GM21423 (cell line): ENCODE results near the gene NFATC4.

Experiments used
- ATAC-seq: cut with Tn5 transposase; IDR thresholded peaks from one replicate; pipeline ENCODE4 v1.9.1; 2021; ENCODE audit warnings: mild to moderate bottlenecking, moderate library complexity; ENCODE audit not compliant: unreplicated experiment

Gene NFATC4

DNA sequence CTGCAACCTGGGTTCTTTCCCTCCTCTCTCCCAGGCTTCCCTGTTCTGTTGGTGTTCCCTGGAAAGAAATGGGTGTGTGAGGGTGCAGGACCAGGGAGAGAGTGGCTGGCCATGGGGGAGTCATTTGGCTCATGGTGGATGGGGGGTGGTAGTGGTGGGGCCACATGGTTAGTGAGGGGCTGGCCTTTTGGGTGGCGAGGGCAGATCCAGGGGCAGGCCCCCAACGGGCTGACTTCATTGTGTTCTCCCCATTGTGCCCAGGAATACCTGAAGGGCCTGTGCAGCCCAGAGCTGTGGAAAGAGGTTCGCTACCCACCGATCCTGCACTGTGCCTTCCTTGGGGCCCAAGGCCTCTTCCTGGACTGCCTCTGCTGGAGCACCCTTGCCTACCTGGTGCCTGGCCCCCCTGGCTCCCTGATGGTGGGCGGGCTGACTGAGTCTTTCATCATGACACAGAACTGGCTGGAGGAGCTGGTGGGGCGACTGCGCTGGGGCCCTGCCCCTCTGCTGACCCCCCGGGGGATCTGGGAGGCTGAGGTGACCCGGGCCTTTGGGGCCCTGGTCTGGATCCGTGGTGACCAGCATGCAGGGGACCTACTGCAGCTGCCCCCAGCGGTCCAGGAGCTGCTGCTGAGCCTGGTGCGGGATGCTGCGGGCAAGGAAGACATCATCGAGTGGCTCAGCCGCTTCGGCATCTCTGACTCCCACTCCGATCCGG, 39.8 kb downstream of the NFATC4 start:
- ATAC-seq, result no peak

DNA sequence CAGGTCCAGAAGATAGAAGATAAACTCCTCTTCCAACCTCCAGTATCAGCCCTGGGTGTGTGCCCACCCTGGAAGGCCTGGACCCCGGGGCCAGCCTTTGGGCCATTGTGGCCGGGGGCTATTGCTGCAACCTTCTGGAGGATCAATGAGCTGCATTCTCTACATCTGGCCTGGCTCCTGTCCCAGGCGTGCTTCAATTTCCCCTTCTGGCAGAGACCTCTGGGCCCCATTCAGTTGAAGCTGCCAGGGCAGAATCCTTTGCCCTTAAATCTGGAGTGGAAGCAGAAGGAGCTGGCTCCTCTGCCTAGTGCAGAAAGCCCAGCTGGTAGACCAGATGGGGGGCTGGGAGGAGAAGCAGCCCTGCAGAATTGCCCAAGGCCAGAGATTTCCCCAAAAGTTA, 40.8 kb downstream of the NFATC4 start:
- ATAC-seq, result no peak

DNA sequence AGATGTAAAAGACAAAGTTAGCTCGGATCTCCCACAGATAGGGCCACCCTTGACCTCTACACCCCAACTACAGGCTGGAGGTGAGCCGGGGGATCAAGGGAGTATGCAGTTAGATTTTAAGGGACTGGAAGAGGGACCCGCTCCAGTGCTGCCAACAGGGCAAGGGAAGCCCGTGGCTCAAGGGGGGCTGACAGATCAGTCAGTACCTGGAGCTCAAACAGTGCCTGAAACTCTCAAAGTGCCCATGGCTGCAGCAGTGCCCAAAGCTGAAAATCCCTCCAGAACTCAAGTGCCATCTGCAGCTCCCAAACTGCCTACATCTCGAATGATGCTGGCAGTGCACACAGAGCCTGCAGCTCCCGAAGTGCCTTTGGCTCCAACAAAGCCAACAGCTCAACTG, 41.2 kb downstream of the NFATC4 start:
- no peak for ATAC-seq

DNA sequence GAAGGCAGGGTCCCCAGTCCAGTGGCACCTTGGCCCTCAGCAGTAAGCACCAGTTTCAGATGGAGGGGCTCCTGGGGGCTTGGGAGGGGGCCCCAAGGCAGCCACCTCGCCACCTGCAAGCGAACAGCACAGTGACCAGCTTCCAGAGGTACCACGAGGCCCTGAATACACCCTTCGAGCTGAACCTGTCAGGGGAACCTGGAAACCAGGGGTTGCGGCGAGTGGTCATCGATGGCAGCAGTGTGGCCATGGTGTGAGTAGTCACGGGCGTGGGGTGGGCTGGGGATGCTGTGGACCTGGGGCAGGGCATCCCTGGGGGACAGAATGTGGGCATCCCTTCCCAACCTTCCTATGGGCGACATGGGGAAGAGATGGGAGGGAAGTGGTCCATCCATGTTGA, 42.0 kb downstream of the NFATC4 start:
- ATAC-seq, result no peak

DNA sequence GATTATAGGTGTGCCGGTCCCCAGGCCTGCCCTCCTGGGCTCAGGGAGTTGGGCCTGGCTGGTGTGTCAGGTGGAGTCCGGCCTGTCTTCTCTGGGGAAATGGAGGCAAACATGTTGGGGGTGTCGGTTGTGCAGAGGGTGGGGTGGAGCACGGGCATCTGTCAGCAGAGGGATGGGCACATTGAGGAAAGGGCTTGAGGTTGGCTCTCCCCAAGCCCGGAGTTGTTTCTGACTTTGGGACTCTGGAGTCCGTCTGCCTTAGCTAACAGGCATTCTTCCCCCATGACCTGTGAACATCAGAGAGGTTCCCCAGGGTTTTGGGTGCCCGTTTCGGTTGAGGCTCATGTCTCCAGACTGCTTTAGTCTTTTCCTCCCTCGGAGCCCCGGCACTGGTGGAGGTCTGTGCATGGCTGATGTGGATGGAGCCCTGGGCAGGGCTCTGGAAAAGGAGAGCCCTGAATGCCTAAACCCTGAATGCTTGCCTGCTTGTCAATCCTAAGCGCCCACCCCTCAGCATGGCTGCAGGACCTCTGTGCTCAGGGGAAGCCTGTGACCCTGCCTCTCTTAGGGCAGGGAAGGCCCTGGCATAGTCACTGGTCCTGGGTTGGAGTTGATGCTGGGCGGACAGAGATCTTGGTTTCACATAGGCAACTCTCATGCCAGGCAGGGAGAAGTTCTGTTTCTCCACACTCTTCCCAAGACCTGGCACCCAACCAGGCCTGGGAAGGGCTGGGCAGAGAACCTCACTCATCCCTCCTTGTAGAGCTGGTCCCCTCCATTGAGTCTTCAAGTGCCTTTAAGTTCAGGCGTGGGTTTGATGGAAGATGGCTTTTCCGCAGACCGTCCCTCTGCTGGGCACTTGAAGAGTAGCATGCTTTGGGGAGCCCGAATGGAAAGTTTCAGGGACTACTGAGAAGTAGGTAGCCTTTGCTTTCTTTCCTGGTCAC, 43.7 kb downstream of the NFATC4 start:
- ATAC-seq, result no peak

DNA sequence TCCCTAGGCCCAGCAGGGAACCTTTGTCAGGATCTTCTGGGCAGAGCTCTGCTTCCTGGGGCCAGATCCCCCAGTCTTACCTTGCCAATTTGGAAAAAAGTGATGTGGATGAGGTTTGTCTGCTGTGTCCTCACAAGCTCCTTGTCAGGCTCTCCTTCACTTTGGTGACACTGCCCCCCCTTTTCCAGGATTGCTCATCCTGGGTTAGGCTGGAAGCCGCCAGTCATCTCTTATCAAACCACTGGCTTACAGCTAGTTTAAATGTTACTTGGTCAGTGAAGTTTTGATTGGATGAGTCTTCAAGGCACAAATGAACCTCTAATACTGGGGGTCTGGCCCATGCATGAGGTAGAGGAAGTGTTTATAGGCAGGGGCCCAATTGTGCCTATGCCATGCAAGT, 46.1 kb downstream of the NFATC4 start:
- ATAC-seq, result no peak

DNA sequence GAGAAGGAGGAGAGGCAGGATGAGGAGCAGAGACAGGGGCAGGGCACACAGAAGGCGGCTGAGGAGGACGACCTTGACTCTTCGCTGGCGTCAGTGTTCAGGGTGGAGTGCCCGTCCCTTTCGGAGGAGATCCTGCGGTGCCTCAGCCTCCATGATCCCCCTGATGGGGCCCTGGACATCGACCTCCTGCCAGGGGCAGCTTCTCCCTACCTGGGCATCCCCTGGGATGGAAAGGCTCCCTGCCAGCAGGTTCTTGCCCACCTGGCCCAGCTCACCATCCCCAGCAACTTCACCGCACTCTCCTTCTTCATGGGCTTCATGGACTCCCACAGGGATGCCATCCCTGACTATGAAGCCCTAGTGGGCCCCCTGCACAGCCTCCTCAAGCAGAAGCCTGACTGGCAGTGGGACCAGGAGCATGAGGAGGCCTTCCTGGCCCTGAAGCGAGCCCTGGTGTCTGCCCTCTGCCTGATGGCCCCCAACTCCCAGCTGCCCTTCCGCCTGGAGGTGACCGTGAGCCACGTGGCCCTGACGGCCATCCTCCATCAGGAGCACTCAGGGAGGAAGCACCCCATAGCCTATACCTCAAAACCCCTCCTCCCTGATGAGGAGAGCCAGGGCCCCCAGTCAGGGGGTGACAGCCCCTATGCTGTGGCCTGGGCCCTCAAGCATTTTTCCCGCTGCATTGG, 46.9 kb downstream of the NFATC4 start:
- no peak for ATAC-seq

DNA sequence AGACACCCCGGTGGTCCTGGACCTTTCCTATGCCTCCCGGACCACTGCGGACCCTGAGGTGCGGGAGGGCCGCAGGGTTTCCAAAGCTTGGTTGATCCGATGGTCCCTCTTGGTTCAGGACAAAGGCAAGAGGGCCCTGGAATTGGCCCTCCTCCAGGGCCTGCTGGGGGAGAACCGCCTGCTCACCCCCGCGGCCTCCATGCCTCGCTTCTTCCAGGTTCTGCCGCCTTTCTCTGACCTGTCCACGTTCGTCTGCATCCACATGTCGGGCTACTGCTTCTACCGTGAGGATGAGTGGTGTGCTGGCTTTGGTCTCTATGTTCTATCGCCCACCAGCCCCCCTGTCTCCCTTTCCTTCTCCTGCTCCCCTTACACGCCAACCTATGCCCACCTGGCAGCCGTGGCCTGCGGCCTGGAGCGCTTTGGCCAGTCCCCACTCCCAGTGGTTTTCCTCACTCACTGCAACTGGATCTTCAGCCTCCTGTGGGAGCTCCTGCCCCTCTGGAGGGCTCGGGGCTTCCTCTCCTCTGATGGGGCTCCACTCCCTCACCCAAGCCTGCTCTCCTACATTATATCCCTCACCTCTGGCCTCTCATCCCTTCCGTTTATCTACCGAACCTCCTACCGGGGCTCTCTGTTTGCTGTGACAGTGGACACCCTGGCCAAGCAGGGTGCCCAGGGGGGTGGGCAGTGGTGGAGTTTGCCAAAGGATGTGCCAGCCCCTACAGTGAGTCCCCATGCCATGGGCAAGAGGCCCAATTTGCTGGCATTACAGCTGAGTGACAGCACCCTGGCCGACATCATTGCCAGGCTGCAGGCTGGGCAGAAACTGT, 47.7 kb downstream of the NFATC4 start:
- no peak for ATAC-seq

DNA sequence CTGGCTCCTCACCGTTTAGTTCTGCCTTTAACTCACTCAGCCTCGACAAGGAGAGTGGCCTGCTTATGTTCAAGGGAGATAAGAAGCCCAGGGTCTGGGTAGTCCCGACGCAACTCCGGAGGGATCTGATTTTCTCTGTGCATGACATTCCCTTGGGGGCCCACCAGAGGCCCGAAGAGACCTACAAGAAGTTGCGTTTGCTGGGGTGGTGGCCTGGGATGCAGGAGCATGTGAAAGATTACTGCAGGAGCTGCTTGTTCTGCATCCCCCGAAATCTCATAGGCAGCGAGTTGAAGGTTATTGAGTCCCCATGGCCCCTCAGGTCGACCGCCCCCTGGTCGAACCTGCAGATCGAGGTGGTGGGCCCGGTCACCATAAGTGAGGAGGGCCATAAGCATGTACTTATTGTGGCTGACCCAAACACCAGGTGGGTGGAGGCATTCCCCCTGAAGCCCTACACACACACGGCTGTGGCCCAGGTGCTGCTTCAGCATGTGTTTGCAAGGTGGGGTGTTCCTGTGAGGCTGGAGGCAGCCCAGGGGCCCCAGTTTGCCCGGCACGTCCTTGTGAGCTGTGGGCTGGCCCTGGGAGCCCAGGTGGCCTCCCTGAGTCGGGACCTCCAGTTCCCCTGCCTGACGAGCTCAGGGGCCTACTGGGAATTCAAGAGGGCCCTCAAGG, 48.4 kb downstream of the NFATC4 start:
- no peak for ATAC-seq

DNA sequence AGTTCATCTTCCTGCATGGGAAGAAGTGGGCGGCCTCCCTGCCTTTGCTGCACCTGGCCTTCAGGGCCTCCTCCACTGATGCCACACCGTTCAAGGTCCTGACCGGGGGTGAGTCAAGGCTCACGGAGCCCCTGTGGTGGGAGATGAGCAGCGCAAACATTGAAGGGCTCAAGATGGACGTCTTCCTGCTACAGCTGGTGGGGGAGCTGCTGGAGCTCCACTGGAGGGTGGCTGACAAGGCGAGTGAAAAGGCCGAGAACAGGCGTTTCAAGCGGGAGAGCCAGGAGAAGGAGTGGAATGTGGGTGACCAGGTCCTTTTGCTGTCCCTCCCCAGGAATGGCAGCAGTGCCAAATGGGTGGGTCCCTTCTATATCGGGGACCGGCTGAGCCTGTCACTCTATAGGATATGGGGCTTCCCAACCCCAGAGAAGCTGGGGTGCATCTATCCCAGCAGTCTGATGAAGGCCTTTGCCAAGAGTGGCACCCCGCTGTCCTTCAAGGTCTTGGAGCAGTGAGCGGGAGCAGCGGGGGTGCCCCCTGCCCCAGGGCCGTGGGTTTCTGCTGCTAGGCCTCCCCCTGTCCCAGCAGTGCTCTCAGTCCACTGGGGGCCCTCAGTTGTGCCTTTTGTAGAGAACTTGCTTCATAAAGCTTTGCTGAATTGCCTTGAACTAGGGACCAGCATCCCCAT, 49.1 kb downstream of the NFATC4 start:
- no peak for ATAC-seq

DNA sequence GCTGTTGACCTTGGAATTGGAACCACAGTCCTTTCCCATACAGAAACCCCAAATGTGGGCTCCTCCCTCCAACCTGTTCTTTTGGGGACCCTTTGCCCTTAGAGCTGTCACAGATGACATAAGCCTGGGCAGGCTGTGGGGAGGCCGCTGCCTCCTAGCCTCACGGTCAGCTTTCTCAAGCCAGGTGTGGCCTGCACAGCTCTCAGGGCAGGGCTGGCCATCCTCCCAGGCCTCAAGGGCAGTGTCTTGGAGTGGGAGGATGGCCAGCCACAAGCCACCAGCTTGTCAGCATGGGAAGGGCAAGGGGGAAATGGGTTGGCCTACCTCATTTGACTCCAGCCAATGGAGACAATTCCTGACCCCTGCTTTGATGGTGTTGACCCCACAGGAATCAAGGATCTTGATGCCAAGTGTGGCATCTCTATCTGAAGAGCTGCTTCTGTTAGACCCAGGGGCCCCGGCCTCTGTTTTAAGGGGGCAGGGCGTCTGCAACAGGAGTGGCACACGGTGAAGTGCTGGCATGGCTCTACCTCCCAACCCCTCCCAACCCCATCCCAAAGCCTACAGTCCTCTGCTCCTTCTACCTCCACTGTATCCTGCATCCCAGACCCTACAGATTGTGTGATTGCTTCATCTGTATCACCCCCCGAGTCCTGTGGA, 50.0 kb downstream of the NFATC4 start:
- no peak for ATAC-seq

DNA sequence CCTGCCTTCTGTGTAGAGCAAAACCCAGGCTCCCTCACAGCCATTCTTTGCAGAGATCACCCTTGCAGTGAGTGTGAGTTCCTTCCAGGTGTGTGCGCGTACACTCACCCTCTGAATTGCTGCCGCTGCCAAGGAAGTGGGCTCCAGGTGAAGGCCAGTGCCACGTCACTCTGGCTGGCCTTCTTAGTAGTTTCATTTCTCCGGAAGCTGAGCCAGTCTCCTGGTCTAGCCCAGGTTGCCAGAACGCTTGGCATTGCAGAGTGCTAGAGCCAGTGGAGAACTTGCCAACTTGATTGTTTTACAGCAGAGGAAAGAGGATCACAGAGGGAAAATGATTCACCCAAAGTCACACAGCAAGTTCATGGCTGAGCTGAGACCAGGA, 50.5 kb downstream of the NFATC4 start:
- ATAC-seq, result no peak

DNA sequence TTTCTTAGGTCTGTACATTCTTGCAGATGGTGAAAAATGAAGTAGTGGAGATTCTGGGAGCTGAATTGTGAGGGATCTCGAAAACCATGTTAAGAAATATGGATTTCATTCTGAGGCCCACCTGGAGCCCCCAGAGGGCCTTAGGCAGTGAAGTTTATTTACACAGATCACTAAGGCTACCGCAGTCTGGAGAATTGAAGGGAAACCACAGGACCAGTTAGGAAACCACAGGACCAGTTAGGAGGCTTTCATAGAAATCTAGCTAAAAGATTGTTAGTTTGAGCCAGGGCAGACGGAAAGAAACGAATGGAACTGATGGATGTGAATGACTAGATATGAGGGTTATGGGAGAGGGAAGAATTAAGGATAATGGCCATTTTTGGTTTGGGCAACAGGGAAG, 54.3 kb downstream of the NFATC4 start:
- ATAC-seq, result no peak

DNA sequence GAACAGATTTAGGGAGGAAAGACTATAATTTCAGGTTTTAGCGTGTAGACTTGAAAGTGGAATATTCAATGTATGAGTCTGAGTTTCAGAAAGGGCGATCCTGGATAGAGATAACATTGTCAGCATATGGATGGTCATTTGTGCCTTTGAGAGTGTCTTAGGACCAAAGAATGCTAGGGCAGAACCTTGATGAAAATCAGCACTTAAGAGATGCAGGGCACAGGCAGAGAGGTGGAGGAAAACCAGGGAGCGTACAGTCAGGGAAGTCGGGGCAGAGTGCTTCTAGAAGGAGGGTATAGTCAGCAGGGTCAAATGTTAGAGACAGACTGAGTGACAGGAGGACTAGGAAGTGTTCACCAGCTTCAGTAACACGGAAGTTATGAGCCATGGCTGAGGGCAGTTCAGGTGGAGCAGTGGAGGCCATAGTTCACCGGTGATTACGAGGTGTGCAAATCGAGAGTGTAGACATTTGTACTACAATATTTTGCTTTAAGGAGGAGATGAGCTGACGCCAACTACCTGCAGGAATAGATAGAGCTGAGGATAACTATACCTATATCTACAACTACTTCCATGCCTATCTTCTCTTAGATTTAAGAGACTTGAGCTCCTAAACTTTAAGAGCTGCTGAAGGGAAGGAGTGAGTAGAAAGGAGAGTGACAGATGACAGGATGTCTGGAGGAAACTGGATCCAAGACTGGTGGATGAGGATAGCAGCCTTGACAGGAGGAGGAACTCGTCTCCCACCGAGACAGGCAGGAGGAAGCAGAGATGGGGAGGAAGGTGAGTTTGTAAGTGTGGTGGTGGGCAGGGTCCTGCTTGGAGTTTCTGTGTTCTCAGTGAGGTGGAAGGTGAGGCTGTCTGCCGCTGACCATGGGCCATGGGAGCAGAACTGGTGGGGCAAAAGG, 55.0 kb downstream of the NFATC4 start:
- no peak for ATAC-seq

DNA sequence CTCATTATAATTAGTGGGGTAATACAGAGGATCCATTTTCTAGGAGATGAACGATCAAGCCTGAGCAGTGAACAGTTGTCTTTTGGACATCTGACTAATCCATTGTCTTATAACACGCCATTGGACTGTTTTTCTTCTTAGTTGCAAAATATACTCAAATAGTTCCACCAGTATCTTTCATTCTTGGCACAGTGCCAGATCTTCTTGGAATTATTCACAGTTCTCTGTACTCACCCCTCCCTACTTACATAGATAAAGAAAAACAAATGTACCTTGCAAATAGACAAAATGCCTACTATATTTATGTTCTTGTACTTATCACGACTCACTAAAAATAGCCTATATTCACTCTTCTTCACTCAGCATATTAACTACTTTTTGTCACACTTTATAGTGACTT, 57.7 kb downstream of the NFATC4 start:
- no peak for ATAC-seq

DNA sequence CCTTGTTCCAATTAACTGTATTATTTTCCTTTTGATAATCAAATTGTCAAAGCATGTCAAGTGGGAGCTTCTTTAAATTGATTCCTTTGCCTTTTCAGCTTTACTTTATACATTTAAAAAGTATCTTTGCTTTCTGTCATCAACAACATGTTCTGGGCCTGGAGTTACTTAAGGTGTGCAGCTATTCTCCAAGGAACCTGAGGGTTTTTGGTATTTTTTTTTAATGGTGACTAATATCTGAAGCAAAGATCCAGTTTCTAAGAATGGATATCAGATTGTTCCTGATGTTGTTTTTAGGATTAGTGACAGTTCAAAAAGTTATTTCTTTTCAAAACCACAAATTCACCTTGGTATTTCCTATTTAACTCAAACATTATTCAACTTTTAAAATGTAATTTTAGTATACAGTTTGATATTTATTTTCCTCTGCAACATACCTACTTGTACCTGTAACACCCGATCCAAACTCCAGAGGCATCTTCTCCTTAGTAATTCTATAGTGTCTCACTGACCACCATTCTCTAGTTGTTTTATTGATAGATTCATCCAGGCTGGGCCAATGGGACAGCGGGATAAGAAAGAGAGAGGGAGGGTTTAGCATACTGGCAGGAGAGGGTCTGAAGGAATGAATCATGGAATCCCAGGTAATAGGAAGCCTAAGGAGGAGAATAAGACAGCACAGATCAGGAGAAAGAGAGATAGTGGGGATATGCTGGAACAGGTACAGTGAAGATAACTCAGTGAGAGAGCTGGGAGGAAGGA, 58.3 kb downstream of the NFATC4 start:
- ATAC-seq, result no peak

DNA sequence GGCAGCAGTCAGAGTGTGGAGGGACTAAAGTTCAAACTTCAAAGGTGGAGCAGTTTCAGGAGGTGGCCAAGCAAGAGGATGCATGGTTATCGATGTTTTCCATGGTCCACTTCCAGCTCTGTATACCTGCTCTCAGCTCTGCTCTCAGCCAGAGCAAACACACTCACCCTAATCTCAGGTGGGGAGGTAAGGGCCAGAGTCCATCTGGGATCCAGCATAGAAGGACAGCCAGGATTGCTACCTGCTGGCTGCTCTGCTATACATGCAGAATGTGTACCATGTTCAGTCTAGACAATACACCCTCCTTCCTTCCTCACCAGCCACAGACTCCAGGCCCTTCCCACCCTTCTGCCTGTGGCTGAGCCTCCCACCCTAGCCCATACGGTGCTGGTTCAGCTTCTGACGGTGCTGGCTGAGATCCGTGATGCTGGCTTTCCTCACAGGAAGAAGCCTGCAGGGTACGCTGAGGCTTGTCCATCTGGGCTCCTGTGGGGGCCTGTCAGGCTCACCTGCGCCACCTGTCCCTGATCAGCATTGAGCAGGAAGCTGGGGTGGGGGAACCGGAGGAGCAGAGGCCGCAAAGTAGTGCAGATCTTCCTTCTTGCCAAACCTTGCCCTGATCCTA, 59.0 kb downstream of the NFATC4 start:
- ATAC-seq, result no peak
